SK-N-SH (cell line): ENCODE measurements around the gene DOCK8. TPM values are rescaled to one million over a fixed set of nuclear protein-coding genes. Genes with fewer than 3 reads are reported as not detected.

ENCODE experiments used
- CTCF ChIA-PET: fragments of 300-600, 350-600 bp; formaldehyde crosslinking; extraction: SDS; loops from one replicate; lab custom pipeline; 2021; lab: Yijun Ruan, JAX
- POLR2A ChIA-PET: fragments of 350-600 bp; sonication (Branson Sonifier 250); formaldehyde crosslinking; extraction: SDS; loops from one replicate; lab custom pipeline; 2020; ENCODE audit warnings: antibody characterized with exemption, inconsistent platforms; lab: Yijun Ruan, JAX
- DNase-seq: peaks from one replicate; pipeline ENCODE4 v3.0.0; 2012
- H2AFZ ChIP-seq: fragments of 200-600 bp; sonication (generic); 2 replicates; pipeline ENCODE4 v1.8.1; 2016; ENCODE audit warnings: antibody characterized with exemption, mild to moderate bottlenecking, low read depth
- H3F3A ChIP-seq: fragments of 200-600 bp; sonication (generic); replicated peaks from 2 replicates; pipeline ENCODE3; 2016; ENCODE audit warnings: antibody characterized with exemption, mild to moderate bottlenecking; ENCODE audit not compliant: insufficient read depth
- H3K27ac ChIP-seq, 2 experiments: fragments of 200-500 bp in 1 of 2; fragments of 200-600 bp in 1 of 2; sonication (Bioruptor generic) in 1 of 2; sonication (generic), shearing (Covaris generic) in 1 of 2; 2 replicates each; pipeline versions ENCODE4 v1.5.1 to v1.6.1; 2014 to 2016; ENCODE audit warnings: low read depth in 2 of 2, inconsistent platforms in 1 of 2, low read length in 1 of 2, mild to moderate bottlenecking in 1 of 2, mixed read lengths in 1 of 2
- H3K27me3 ChIP-seq: fragments of 200-600 bp; sonication (generic), shearing (Covaris generic); 2 replicates; pipeline ENCODE4 v1.6.1; 2016; ENCODE audit warnings: mixed run types; ENCODE audit not compliant: insufficient read depth
- H3K36me3 ChIP-seq, 2 experiments: fragments of 200-500 bp in 1 of 2; fragments of 200-600 bp in 1 of 2; sonication (Bioruptor generic) in 1 of 2; sonication (generic) in 1 of 2; replicated peaks in 1 of 2; 2 replicates each; pipeline versions ENCODE3 to v1.5.1; 2014 to 2016; ENCODE audit warnings: low read length in 1 of 2, mild to moderate bottlenecking in 1 of 2; ENCODE audit not compliant: insufficient read depth in 2 of 2, control insufficient read depth in 1 of 2
- H3K4me1 ChIP-seq, 2 experiments: fragments of 200-500 bp in 1 of 2; fragments of 200-600 bp in 1 of 2; sonication (Bioruptor generic) in 1 of 2; sonication (generic), shearing (Covaris generic) in 1 of 2; 2 replicates each; pipeline versions ENCODE4 v1.5.1 to v1.6.1; 2014 to 2016; ENCODE audit warnings: low read depth in 1 of 2, low read length in 1 of 2, mixed run types in 1 of 2; ENCODE audit not compliant: insufficient read depth in 2 of 2, control insufficient read depth in 1 of 2
- H3K4me2 ChIP-seq: fragments of 200-600 bp; sonication (generic), shearing (Covaris generic); 2 replicates; pipeline ENCODE4 v1.6.1; 2017; ENCODE audit warnings: mixed run types
- H3K4me3 ChIP-seq, 2 experiments: fragments of 200-500 bp in 1 of 2; fragments of 200-600 bp in 1 of 2; sonication (Bioruptor generic) in 1 of 2; sonication (generic), shearing (Covaris generic) in 1 of 2; 2 replicates each; pipeline versions ENCODE4 v1.5.1 to v1.8.1; 2014 to 2016; ENCODE audit warnings: low read depth in 2 of 2, inconsistent platforms in 1 of 2, low read length in 1 of 2, mild to moderate bottlenecking in 1 of 2, mixed read lengths in 1 of 2, moderate library complexity in 1 of 2
- H3K79me2 ChIP-seq: fragments of 200-600 bp; sonication (generic); 2 replicates; pipeline ENCODE4 v1.8.1; 2017; ENCODE audit warnings: mild to moderate bottlenecking; ENCODE audit not compliant: insufficient read depth
- H3K9ac ChIP-seq: fragments of 200-600 bp; sonication (generic); 2 replicates; pipeline ENCODE4 v1.6.1; 2017; ENCODE audit warnings: mixed run types
- H3K9me2 ChIP-seq: fragments of 200-600 bp; sonication (generic); 2 replicates; pipeline ENCODE4 v1.6.1; 2017; ENCODE audit warnings: mixed run types
- H3K9me3 ChIP-seq: fragments of 200-600 bp; sonication (generic); 2 replicates; pipeline ENCODE4 v1.6.1; 2017; ENCODE audit warnings: mixed run types, mild to moderate bottlenecking, moderate library complexity
- H4K20me1 ChIP-seq: fragments of 200-600 bp; sonication (generic); 2 replicates; pipeline ENCODE4 v1.6.1; 2017; ENCODE audit warnings: mild to moderate bottlenecking, mixed run types; ENCODE audit not compliant: insufficient read depth
- ELF1 ChIP-seq: IDR thresholded peaks from 2 replicates; pipeline ENCODE4 v1.4.0; 2012
- EP300 ChIP-seq, 2 experiments: IDR thresholded peaks; 2 replicates each; pipeline versions ENCODE4 v1.4.0 to v1.6.1; 2012; ENCODE audit warnings: borderline replicate concordance in 1 of 2, low read depth in 1 of 2, low read length in 1 of 2
- FOSL2 ChIP-seq: IDR thresholded peaks from 2 replicates; pipeline ENCODE4 v1.4.0; 2012; ENCODE audit warnings: low read depth, mild to moderate bottlenecking, moderate library complexity, borderline replicate concordance
- FOXJ3 ChIP-seq: sonication (generic); formaldehyde crosslinking; IDR thresholded peaks from 2 replicates; pipeline ENCODE4 v1.5.1; 2020; ENCODE audit warnings: mild to moderate bottlenecking, missing genetic modification reagents
- GATA2 ChIP-seq: sonication (generic); formaldehyde crosslinking; IDR thresholded peaks from 2 replicates; pipeline ENCODE4 v1.5.0; 2020; ENCODE audit warnings: mild to moderate bottlenecking, missing genetic modification reagents
- MAX ChIP-seq: IDR thresholded peaks from 2 replicates; pipeline ENCODE4 v1.4.0; 2012; ENCODE audit warnings: low read depth
- MEF2A ChIP-seq: IDR thresholded peaks from 2 replicates; pipeline ENCODE4 v1.4.0; 2012; ENCODE audit warnings: low read depth, borderline replicate concordance
- REST ChIP-seq: IDR thresholded peaks from 2 replicates; pipeline ENCODE4 v1.6.1; 2012; ENCODE audit warnings: mild to moderate bottlenecking, low read depth, low read length, moderate library complexity
- RXRA ChIP-seq: IDR thresholded peaks from 2 replicates; pipeline ENCODE4 v1.4.0; 2012; ENCODE audit warnings: low read depth, mild to moderate bottlenecking, borderline replicate concordance
- SIN3A ChIP-seq: IDR thresholded peaks from 2 replicates; pipeline ENCODE4 v1.6.1; 2012; ENCODE audit warnings: low read depth, mild to moderate bottlenecking, low read length, moderate library complexity, borderline replicate concordance
- SMC3 ChIP-seq: IDR thresholded peaks from 2 replicates; pipeline ENCODE4 v1.6.1; 2012; ENCODE audit warnings: low read depth, low read length, improper control_type of control experiment
- TCF12 ChIP-seq: IDR thresholded peaks from 2 replicates; pipeline ENCODE4 v1.4.0; 2012
- USF2 ChIP-seq: fragments of 150-350 bp; IDR thresholded peaks from 2 replicates; pipeline ENCODE4 v1.6.1; 2017; ENCODE audit warnings: antibody characterized with exemption, low read length, low read depth, borderline replicate concordance
- WGBS: methylation state at CpG from one replicate; pipeline ENCODE4 v1.1.6; 2017; ENCODE audit warnings: low lambda C conversion rate; 5-methylcytosine and 5-hydroxymethylcytosine counted together
- polyA plus RNA-seq, 3 experiments: library from polyadenylated mRNA; depleted of rRNA; stranded (reverse); fragments of >200 nt; gene quantifications; 2 replicates each; pipeline ENCODE4 v1.2.3, GENCODE V29; 2012
- TF ChIP-seq, protein P1 (sequence below): IDR thresholded peaks from 2 replicates; pipeline ENCODE4; 2012

Gene DOCK8
- polyA plus RNA-seq, 1 of the 3 experiments (the other 2 are of a cell fraction) = not detected

DNA sequence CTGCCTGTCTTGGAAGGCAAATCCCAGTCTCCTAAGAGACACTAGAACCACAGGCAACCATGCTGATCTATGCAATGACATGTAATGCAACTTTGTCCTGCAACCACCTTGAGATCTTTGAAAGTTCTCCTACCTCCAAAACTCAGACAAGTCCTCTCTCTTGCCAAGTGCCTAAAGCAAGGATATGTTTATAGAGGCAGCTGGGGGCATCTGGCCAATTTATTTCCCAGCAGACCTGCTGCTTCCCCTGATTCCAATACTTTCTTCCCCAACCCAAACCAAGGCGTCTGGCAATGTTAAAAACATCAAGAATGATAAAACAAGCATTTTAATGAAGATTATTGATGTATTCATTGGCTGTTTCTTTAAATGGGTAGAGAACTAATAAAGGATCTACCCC, 138.4 kb downstream of the DOCK8 start (continued):
- TF ChIP-seq MAX (no peak), FOSL2 (no peak), FOXJ3 (CRISPR knock-in tag) (no peak)

- POLR2A ChIA-PET = no interaction called here
- no peak overlapping the region for H3K9ac ChIP-seq
- H3K36me3 ChIP-seq = no peaks in the 10 kb centered on the region
- no peaks in the 10 kb centered on the region for H3F3A ChIP-seq
- 8% methylated on average over 5 of the region's 8 CpGs for WGBS
- TF ChIP-seq SMC3 (no peak), EP300 (IDR thresholded peaks at IDR 0.05; ENCODE audit: borderline replicate concordance in 1 of 2, low read depth in 1 of 2, low read length in 1 of 2) (no peak)
- H2AFZ ChIP-seq = no peak overlapping the region
- H3K4me3 ChIP-seq = no peak overlapping the region
- no peaks in the 10 kb centered on the region for H3K79me2 ChIP-seq
- CTCF ChIA-PET = no interaction called here
- H3K9me3 ChIP-seq = no peaks in the 10 kb centered on the region
- no peaks in the 10 kb centered on the region for H3K4me1 ChIP-seq
- DNase-seq = no peak
- H3K27ac ChIP-seq = no peak overlapping the region
- H3K27me3 ChIP-seq = peaks cover 30% of the 10 kb centered on the region; the same call in 1 of the 2 replicates
- H3K4me2 ChIP-seq = no peak overlapping the region
- H3K9me2 ChIP-seq = no peaks in the 10 kb centered on the region
- no peaks in the 10 kb centered on the region for H4K20me1 ChIP-seq
Observed at GRCh38 chr9:354453-354852, 139.8 kb downstream of the DOCK8 start.

DNA sequence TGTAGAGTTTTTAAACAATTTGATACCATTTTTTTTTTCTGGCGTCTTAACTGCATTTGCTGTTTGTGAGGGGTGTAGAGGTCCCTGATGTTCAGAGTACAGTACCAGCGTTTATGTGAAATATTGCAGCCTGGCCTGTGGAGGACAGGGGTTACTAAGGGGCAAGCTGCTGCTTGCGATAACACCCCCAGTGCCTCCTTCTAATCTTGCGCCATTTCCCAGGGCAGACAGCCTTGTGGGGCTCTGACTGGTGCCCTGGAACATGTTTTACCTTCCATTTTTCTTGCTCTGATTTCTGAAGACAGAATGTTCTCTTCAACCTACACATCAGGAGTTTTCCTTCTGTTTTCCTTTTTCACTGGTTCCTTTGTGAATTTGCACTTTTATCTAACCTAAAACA, 142.9 kb downstream of the DOCK8 start:
- CTCF ChIA-PET = no interaction called here
- no peak overlapping the region for H3K9ac ChIP-seq
- TF ChIP-seq RXRA (no peak), GATA2 (CRISPR knock-in tag) (no peak), USF2 (no peak), FOSL2 (no peak), REST (no peak), SIN3A (no peak), FOXJ3 (CRISPR knock-in tag) (no peak), EP300 (IDR thresholded peaks at IDR 0.05; ENCODE audit: borderline replicate concordance in 1 of 2, low read depth in 1 of 2, low read length in 1 of 2) (no peak), TCF12 (no peak), MAX (no peak), ELF1 (no peak), MEF2A (no peak), SMC3 (no peak)
- TF ChIP-seq, protein P1, sequence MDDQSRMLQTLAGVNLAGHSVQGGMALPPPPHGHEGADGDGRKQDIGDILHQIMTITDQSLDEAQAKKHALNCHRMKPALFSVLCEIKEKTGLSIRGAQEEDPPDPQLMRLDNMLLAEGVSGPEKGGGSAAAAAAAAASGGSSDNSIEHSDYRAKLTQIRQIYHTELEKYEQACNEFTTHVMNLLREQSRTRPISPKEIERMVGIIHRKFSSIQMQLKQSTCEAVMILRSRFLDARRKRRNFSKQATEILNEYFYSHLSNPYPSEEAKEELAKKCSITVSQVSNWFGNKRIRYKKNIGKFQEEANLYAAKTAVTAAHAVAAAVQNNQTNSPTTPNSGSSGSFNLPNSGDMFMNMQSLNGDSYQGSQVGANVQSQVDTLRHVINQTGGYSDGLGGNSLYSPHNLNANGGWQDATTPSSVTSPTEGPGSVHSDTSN = no peak
- POLR2A ChIA-PET = no interaction called here
- H3F3A ChIP-seq = no peaks in the 10 kb centered on the region
- 7% methylated on average over 4 of the region's 4 CpGs for WGBS
- H3K27me3 ChIP-seq = peaks cover 11% of the 10 kb centered on the region; the same call in 1 of the 2 replicates
- no peak overlapping the region for H2AFZ ChIP-seq
- no peaks in the 10 kb centered on the region for H3K79me2 ChIP-seq
- no peaks in the 10 kb centered on the region for H3K36me3 ChIP-seq
- no peak overlapping the region for H3K4me2 ChIP-seq
- H3K9me2 ChIP-seq = no peaks in the 10 kb centered on the region
- no peak overlapping the region for H3K4me3 ChIP-seq
- H4K20me1 ChIP-seq = no peaks in the 10 kb centered on the region
- no peak for DNase-seq
- H3K27ac ChIP-seq = no peak overlapping the region
- H3K9me3 ChIP-seq = no peaks in the 10 kb centered on the region
- no peaks in the 10 kb centered on the region for H3K4me1 ChIP-seq
